GM23338 (cell line): ENCODE results near the gene TTC28. TPM values are rescaled to one million over a fixed set of nuclear protein-coding genes. Genes with fewer than 3 reads are reported as not detected.

ENCODE experiments used
- ATAC-seq: fragments of 200-7000 bp; cut with Tn5 transposase; 3 replicates; pipeline ENCODE4 v1.9.1; 2020
- DNase-seq: peaks from one replicate; pipeline ENCODE4 v3.0.0-alpha.2; 2015; ENCODE audit warnings: low spot score
- H2AFZ ChIP-seq: fragments of 200-600 bp; sonication (generic); 2 replicates; pipeline ENCODE4 v1.8.0; 2016; ENCODE audit warnings: antibody characterized with exemption, mild to moderate bottlenecking, moderate library complexity
- H3F3A ChIP-seq: fragments of 200-600 bp; sonication (generic); replicated peaks from 2 replicates; pipeline ENCODE4 v1.8.0; 2017; ENCODE audit warnings: antibody characterized with exemption, mixed run types, low read depth
- H3K27ac ChIP-seq: fragments of 200-600 bp; sonication (generic); 2 replicates; pipeline ENCODE4 v1.6.1; 2016; ENCODE audit warnings: low read depth
- H3K27me3 ChIP-seq: fragments of 200-600 bp; sonication (generic); 2 replicates; pipeline ENCODE4 v1.8.0; 2016; ENCODE audit warnings: mild to moderate bottlenecking, mixed run types, moderate library complexity; ENCODE audit not compliant: insufficient read depth
- H3K36me3 ChIP-seq: fragments of 200-600 bp; sonication (generic); 2 replicates; pipeline ENCODE4 v1.8.0; 2016; ENCODE audit warnings: mild to moderate bottlenecking; ENCODE audit not compliant: insufficient read depth
- H3K4me1 ChIP-seq: fragments of 200-600 bp; sonication (generic); 2 replicates; pipeline ENCODE4 v1.8.0; 2016; ENCODE audit warnings: mild to moderate bottlenecking, moderate library complexity; ENCODE audit not compliant: insufficient read depth
- H3K4me2 ChIP-seq: fragments of 200-600 bp; sonication (generic); 2 replicates; pipeline ENCODE4 v1.7.1; 2017; ENCODE audit warnings: mixed run types
- H3K4me3 ChIP-seq: fragments of 200-600 bp; sonication (generic); 2 replicates; pipeline ENCODE4 v1.6.1; 2016; ENCODE audit warnings: mixed run types
- H3K79me2 ChIP-seq: fragments of 200-600 bp; sonication (generic); replicated peaks from 2 replicates; pipeline ENCODE4 v1.8.0; 2017; ENCODE audit warnings: mild to moderate bottlenecking; ENCODE audit not compliant: insufficient read depth
- H3K9me2 ChIP-seq: fragments of 200-600 bp; sonication (generic); 2 replicates; pipeline ENCODE4 v1.8.0; 2017; ENCODE audit not compliant: insufficient read depth
- H4K20me1 ChIP-seq: fragments of 200-600 bp; sonication (generic); replicated peaks from 2 replicates; pipeline ENCODE4 v1.8.0; 2017; ENCODE audit warnings: mild to moderate bottlenecking; ENCODE audit not compliant: insufficient read depth
- H3K27ac Mint-ChIP-seq: 2 replicates; pipeline ENCODE4 v1.8.0; 2020; ENCODE audit warnings: inconsistent platforms, mild to moderate bottlenecking, moderate library complexity, mixed read lengths
- H3K27me3 Mint-ChIP-seq: 3 replicates; pipeline ENCODE4 v1.8.0; 2022; ENCODE audit warnings: low read depth, mild to moderate bottlenecking, moderate library complexity, mixed read lengths, inconsistent platforms; ENCODE audit not compliant: insufficient read depth, poor library complexity
- H3K36me3 Mint-ChIP-seq: 3 replicates; pipeline ENCODE4 v1.8.0; 2021; ENCODE audit warnings: low read depth, mild to moderate bottlenecking, inconsistent platforms, moderate library complexity, mixed read lengths
- H3K4me1 Mint-ChIP-seq: 3 replicates; pipeline ENCODE4 v1.8.0; 2020; ENCODE audit warnings: mild to moderate bottlenecking, inconsistent platforms, mixed read lengths
- H3K4me3 Mint-ChIP-seq: 3 replicates; pipeline ENCODE4 v1.8.0; 2021; ENCODE audit warnings: moderate library complexity, mild to moderate bottlenecking, inconsistent platforms, mixed read lengths
- H3K9me3 Mint-ChIP-seq: 3 replicates; pipeline ENCODE4 v1.8.0; 2020; ENCODE audit warnings: moderate library complexity, mild to moderate bottlenecking, inconsistent platforms, mixed read lengths
- CREB1 ChIP-seq: fragments of 250-450 bp; sonication (Bioruptor Pico); IDR thresholded peaks from 2 replicates; pipeline ENCODE4 v1.5.0; 2020; ENCODE audit warnings: low read depth, mild to moderate bottlenecking, moderate library complexity
- CTCF ChIP-seq, 2 experiments: fragments of 200-600 bp in 1 of 2; sonication (generic) in 1 of 2; conservative IDR thresholded peaks; 2 replicates each; pipeline versions ENCODE4 v1.5.1 to v1.6.1; 2016 to 2017; ENCODE audit warnings: antibody characterized with exemption in 2 of 2, low read depth in 2 of 2, mild to moderate bottlenecking in 2 of 2, moderate library complexity in 1 of 2
- EZH2 ChIP-seq: fragments of 200-600 bp; sonication (generic); IDR thresholded peaks from one replicate; pipeline ENCODE4 v1.8.0; 2017; ENCODE audit warnings: antibody characterized with exemption, mild to moderate bottlenecking, low read depth; ENCODE audit not compliant: unreplicated experiment
- EZH2phosphoT487 ChIP-seq: fragments of 200-600 bp; sonication (generic); IDR thresholded peaks from one replicate; pipeline ENCODE4 v1.8.1; 2018; ENCODE audit warnings: antibody characterized with exemption; ENCODE audit not compliant: unreplicated experiment
- NANOG ChIP-seq: IDR thresholded peaks from 2 replicates; pipeline ENCODE4 v1.6.1; 2016; ENCODE audit warnings: antibody characterized with exemption, borderline replicate concordance
- STAT1 ChIP-seq: IDR thresholded peaks from one replicate; pipeline ENCODE4 v1.6.1; 2016; ENCODE audit warnings: antibody characterized with exemption; ENCODE audit not compliant: unreplicated experiment
- ZNF114 ChIP-seq: fragments of 250-450 bp; sonication (Bioruptor Pico); IDR thresholded peaks from 2 replicates; pipeline ENCODE4 v1.5.0; 2020; ENCODE audit warnings: mild to moderate bottlenecking, moderate library complexity
- ZNF331 ChIP-seq: fragments of 250-450 bp; sonication (Bioruptor Pico); IDR thresholded peaks from 2 replicates; pipeline ENCODE4 v1.5.0; 2020; ENCODE audit warnings: low read depth, mild to moderate bottlenecking, moderate library complexity
- ZNF462 ChIP-seq: fragments of 250-450 bp; sonication (Bioruptor Pico); IDR thresholded peaks from 2 replicates; pipeline ENCODE4 v1.5.0; 2020; ENCODE audit warnings: mild to moderate bottlenecking, moderate library complexity
- polyA plus RNA-seq: library from polyadenylated mRNA; unstranded; fragments of >200 nt; fragmentation: Nextera tagmentation; extraction: Ambion mirVana; gene quantifications from 2 replicates; pipeline ENCODE4 v1.2.1, GENCODE V29; 2016
- total RNA-seq: library from RNA; depleted of rRNA; stranded (reverse); fragments of >200 nt; shearing (Covaris generic); gene quantifications from 2 replicates; pipeline ENCODE4 v1.2.3, GENCODE V29; 2014
- TF ChIP-seq, protein P1 (sequence below): IDR thresholded peaks from 2 replicates; pipeline ENCODE4 v1.6.1; 2016; ENCODE audit warnings: antibody characterized with exemption

Gene TTC28
- total and polyA plus RNA-seq, 2 experiments from 2014 or later, result 4.5 to 16.1 TPM

DNA sequence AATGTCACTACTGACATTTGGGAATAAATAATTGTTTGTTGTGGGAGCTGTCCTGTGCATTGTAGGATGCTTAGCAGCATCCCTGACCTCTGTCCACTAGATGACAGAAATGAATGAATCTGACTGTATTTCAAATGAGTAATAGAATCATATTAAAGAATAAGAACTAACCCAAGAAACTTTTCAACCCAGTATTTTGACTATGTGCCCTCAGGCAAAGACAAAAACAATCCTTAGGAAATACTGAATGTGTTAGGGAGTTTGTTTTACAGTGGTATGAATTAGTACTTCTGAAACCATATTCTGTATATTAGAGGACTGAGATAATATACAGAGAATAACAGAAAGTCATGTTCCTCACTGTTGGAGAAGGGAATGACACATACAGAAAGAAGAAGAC, 439.7 kb downstream of the TTC28 start:
- Histone ChIP-seq H3K4me3 (no peak overlapping the region), H4K20me1 (no peaks in the 10 kb centered on the region), H3K27ac (no peak overlapping the region), H3K4me1 (no peaks in the 10 kb centered on the region), H3K79me2 (no peaks in the 10 kb centered on the region), H3F3A (no peaks in the 10 kb centered on the region), H3K27me3 (no peaks in the 10 kb centered on the region), H3K9me2 (no peaks in the 10 kb centered on the region), H2AFZ (no peak overlapping the region), H3K36me3 (no peaks in the 10 kb centered on the region), H3K4me2 (no peak overlapping the region)
- ATAC-seq (no peak), DNase-seq (no peak)
- TF ChIP-seq EZH2, result no peak
- no peak for TF ChIP-seq ZNF331 (CRISPR knock-in tag)
- no peak for TF ChIP-seq CTCF (conservative IDR thresholded peaks at IDR 0.05; ENCODE audit: low read depth in 2 of 2)
- TF ChIP-seq NANOG, result no peak
- no peak for TF ChIP-seq STAT1
- no peak for TF ChIP-seq ZNF462 (CRISPR knock-in tag)
- TF ChIP-seq EZH2phosphoT487, result no peak
- TF ChIP-seq ZNF114 (CRISPR knock-in tag), result no peak
- TF ChIP-seq CREB1 (CRISPR knock-in tag), result no peak
- TF ChIP-seq, protein P1, sequence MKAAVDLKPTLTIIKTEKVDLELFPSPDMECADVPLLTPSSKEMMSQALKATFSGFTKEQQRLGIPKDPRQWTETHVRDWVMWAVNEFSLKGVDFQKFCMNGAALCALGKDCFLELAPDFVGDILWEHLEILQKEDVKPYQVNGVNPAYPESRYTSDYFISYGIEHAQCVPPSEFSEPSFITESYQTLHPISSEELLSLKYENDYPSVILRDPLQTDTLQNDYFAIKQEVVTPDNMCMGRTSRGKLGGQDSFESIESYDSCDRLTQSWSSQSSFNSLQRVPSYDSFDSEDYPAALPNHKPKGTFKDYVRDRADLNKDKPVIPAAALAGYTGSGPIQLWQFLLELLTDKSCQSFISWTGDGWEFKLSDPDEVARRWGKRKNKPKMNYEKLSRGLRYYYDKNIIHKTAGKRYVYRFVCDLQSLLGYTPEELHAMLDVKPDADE, result no peak
- Mint-ChIP-seq H3K9me3 (no peaks in the 10 kb centered on the region), H3K4me1 (peaks cover 3% of the 10 kb centered on the region; the same call in 1 of the 3 replicates), H3K4me3 (no peak overlapping the region), H3K27ac (no peak overlapping the region), H3K36me3 (no peaks in the 10 kb centered on the region), H3K27me3 (no peaks in the 10 kb centered on the region)
